Fibroblast of lung (primary cell): Measurements from ENCODE around the gene QSOX2.

Experiments used
- CTCF ChIP-seq, 2 donors: IDR thresholded peaks in 1 of 2; conservative IDR thresholded peaks in 1 of 2; 1 replicate in 1 of 2; 2 replicates in 1 of 2; pipeline ENCODE4 v1.5.1; 2011 to 2012; ENCODE audit warnings: low read length in 2 of 2, control low read depth in 1 of 2, inconsistent platforms in 1 of 2, low read depth in 1 of 2, mild to moderate bottlenecking in 1 of 2
- EZH2 ChIP-seq: IDR thresholded peaks from 2 replicates; pipeline ENCODE4 v1.5.1; 2012; ENCODE audit warnings: low read length, control low read depth, mild to moderate bottlenecking; ENCODE audit errors: missing control alignments

GRCh38 chr9:136260521-136260920, 14.9 kb upstream of the QSOX2 start:
- TF ChIP-seq CTCF (conservative IDR thresholded peaks at IDR 0.05 in 1 of 2, IDR thresholded peaks at IDR 0.05 in 1 of 2; ENCODE audit: low read depth in 1 of 2, low read length in 2 of 2) (no peak), EZH2 (no peak)
